Ovary (tissue), 3 donors: ENCODE results near the gene RARS2.

Source experiments
- CTCF ChIP-seq, 3 donors: fragments of 450-650 bp in 2 of 3; fragments of 200-600 bp in 1 of 3; IDR thresholded peaks; one replicate each; pipeline versions ENCODE4 v1.5.1 to v1.8.0; 2016 to 2022; ENCODE audit warnings: antibody characterized with exemption in 3 of 3, mild to moderate bottlenecking in 1 of 3
- POLR2A ChIP-seq: fragments of 450-650 bp; IDR thresholded peaks from one replicate; pipeline ENCODE4 v1.6.1; 2017; ENCODE audit warnings: antibody characterized with exemption, mild to moderate bottlenecking, moderate library complexity
- donor health status: DM: no; HTN: no; CAD: no.

GRCh38 chr6:87639373-87639772 lies 49.6 kb upstream of the RARS2 start:
- TF ChIP-seq CTCF (IDR thresholded peaks at IDR 0.05) = no peak
- no peak for TF ChIP-seq POLR2A
